Left forelimb (tissue), 1 donor: ENCODE results near the gene TMEM121B.

Source experiments
- DNase-seq: peaks from one replicate; pipeline ENCODE4 v3.0.0-alpha.2; 2018; ENCODE audit warnings: low spot score

The TMEM121B gene

DNA sequence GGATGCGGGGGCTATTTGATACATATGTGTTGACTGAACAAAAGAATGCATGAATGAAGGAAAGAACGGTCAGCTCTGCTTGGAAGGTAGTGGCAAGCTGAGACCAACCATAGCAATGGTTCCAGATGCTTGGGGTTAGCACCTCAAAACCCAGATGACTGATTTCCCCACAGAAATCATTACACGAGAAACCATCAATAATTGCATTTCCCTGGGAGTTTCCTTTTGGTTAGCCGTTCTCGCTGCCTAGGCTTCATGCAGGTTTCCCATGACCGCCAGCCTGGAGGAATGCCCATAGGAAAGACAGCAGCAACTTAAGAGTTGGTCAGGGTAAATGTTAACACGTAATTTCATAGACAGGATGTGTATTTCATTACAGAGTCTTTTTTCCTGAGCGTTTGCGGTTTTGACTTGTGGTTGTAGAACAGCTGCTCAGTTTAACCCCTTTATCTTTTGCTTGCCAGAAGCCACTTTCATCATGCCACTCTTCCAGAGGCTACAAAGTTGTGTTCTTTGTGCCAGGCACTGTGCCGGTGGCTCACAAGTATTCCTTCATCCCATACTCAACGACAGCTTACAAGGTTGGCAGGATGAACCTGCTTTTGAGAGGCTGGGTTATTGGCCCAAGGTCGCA is 33.5 kb downstream of the TMEM121B start:
- DNase-seq = peak; percentile 44

DNA sequence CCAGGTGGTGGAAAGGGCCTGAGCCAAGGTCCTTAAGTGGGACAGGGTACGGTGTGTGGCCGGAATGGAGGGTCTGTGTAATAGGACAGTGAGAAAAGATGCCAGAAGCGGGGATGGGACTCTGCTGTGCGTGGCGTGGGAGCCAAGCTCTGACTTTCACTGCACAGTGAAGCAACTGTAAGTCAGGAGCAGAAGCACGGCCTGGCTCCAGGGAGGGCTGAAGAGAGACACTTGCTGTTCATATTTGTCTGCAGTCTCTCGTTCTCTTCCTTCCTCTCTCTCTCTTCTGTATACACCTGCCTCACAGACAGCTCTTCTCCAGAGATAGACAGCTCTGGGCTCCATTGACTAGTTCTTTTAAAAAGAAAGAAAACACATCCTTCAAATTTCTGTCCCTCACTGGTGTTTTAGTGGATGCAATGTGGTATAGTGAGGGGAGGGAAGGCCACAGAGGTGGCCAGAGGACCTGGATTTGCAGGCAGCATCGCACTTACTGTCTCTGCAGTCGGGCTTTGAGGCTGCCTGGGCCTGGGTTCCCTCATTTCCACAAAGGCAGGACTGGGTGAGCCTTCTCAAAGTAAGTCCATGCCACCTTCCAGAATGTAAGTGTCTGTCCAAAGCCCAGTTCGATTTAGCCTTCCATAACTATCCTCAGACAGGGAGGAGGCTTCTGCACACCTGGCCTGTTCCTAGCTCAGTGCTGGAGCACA is 34.2 kb downstream of the TMEM121B start:
- DNase-seq = peak; percentile 55

GRCh38 chr22:17086296-17086695 is 34.9 kb downstream of the TMEM121B start:
- DNase-seq = peak; percentile 20

DNA sequence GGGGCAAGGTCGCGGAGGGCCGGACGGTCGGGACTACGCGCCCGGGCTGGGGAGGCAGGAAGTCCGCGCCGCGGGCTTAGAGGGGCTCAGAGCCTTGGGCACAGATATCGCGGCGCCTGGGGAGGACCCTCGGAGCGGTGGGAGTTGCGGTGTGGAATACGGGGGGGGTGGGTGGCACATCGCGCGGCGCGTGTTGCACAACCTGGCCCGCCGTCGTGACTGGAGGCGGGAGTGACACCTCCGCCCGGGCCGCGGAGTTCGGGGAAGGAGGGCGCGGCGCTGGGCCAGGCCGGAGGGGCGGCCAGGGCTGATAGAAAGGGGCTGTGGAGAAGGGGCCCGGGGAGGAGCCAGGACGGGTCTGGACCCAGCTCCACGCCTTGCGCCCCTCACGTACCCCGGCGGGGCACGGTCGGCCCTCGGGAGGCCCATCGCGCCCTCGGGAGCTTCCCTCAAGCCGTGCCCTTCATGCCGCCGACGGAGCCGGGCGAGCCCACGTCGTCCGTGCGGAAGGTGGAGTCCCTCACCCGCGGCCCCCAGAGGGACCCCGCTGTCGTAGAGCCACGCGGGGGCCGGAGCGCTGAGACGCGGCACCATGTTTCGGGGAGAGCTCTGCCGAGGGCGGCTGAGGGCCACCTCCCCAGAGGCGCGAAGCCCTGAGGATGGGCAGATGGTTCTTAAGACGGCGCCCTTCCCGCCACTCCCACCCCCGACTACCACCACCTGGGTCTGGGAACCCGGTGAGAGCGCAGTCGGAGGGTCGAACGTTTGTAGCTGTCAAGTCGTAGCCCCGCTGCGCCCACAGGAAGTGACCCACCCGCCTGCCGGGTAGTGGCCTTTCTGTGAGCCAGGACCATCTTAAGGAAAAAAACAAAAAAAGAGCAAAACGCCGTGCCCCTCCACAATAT is 35.6 kb downstream of the TMEM121B start:
- peak; percentile 57 for DNase-seq

GRCh38 chr22:17084554-17085276 is 36.4 kb downstream of the TMEM121B start, which contains the start of gene IL17RA:
IL17RA (plus strand) TSS chr22:17085000; CDS start chr22:17085092, 92 bp downstream.
- peak; percentile 90 for DNase-seq

DNA sequence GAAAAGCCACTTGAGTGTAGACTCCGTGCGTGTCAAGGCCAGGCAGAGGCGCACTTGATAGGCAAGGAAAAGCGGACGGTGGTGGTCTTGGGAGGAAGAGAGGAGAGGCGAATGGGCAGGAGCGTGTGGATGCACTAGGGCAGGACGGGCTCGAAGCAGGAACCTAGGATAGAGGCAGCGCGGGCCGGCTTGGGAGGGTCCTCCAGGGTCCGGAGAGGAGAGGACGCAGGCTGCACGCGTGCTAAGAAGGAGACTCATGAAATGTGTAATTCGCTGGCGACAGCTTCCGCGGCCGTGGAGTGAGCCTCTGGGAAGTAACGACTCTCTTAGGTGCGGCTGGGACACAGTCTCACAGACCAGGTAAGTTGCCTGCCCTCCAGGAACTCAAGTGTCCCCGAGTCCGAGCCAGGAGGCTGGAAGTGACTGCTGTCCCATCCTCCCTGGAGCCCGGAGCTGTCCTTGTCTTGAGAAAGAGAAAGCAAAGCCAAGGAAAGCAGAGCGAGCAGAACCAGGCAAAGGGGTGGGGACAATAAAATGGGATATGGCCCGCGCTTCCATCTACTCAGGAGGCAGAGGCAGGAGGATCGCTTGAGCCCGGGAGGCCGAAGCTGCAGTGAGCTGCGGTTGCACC is 37.2 kb downstream of the TMEM121B start:
- DNase-seq = no peak

DNA sequence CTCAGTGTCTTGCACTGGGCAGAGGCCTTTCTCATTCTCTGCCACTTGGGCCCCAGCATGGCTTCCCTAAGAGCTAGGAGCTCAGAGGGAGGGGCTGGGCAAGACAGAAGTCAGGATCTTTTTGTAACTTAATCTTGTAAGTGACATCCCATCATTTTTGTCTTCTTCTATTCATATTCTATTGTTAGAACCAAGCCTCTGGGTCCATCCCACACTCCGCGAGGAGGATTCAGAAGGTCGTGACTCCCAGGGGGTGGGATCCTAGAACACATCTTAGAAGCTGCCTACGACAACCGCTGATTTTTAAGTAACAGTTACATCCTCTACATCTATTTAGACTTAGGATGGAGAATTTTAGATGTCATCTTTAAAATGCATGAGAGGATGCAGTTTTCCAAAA is 37.9 kb downstream of the TMEM121B start:
- DNase-seq = no peak

DNA sequence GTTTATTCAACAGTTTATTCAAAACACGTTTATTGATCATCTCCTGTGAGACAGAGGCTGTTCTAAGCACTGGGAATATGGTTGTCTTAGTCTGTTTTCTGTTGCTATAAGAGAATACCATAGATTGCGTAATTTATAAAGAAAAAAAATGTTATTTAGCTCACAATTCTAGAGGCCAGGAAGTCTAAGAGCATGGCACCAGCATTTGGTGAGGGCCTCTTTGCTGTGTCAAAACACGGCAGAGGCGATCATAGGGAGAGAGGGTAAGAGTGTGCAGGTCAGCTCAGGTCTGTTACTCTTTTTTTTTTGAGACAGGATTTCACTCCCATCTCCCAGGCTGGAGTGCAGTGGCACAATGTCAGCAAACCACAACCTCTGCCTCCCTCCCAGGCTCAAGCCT is 41.6 kb downstream of the TMEM121B start:
- DNase-seq = no peak

- no peak for DNase-seq
Measured at GRCh38 chr22:17077255-17077654, 43.9 kb downstream of the TMEM121B start.

DNA sequence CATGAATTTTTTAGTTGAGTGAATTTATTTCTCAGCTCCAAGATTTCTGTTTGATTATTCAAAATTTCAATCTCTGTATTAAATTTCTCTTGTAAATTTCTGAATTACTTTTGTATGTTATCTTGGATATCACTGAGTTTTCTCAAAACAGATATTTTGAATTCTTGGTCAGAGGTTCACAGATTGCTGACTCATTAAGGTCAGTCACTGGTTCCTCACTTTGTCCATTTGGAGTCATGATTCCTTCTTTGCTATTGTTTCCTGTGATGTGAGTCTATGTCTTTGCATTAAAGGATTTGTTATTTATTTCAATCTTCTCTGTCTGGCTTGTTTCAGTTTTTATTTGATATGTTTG is 46.5 kb downstream of the TMEM121B start:
- no peak for DNase-seq

- DNase-seq = no peak
Measured at GRCh38 chr22:17072877-17073276, 48.3 kb downstream of the TMEM121B start.
